Hindlimb muscle (tissue), 1 donor: ENCODE measurements around the gene BAG1. TPM values are rescaled to one million over a fixed set of nuclear protein-coding genes. Genes with fewer than 3 reads are reported as not detected.

Source experiments
- DNase-seq: peaks from one replicate; pipeline ENCODE4 v3.0.0-alpha.2; 2013
- polyA plus RNA-seq: library from polyadenylated mRNA; unstranded; fragments of 120-200 nt; gene quantifications from one replicate; pipeline ENCODE4 v1.2.1, GENCODE V29; 2013; ENCODE audit not compliant: insufficient read length

Gene BAG1
- polyA plus RNA-seq, 1 donor: 96.4 TPM

DNA sequence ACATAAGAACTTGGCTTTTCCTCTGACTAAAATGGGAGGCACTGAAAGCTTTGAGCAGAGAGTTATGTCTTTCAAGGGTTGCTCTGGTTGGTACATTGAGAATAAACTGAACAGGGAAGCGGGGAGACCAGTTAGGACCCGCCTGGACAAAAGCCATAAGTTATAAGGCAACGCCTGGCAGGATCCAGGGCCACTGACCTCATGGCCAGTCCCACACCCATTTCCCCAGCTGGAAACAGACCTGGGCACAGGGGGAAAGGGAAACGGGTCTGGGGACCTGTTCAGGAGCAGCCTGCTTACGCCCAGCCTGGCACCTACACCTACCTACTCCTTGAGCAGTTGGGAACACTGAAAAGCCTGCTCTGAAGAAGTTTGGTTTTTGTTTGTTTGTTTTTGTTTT lies 23.2 kb downstream of the BAG1 start:
- no peak for DNase-seq

DNA sequence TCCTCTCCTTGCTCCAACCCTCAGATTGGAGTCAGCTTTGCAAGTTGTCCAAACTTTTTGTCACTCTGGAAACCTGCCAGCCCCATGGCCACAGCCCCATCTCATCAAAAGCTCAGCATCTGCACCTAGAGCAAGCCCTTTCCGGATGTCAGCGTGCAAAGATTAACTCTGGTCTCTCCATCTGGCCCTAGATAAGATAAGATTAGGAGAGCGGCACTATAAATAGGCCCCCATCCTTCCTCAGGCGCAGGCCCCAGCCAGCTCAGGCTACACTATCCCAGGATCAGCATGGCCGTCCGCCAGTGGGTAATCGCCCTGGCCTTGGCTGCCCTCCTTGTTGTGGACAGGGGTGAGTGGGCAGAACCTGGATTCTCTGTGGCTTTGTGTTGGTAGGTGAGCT lies 24.6 kb downstream of the BAG1 start, which contains the start of gene SPINK4:
Gene SPINK4, plus strand, starts transcription at position 247 of the 400 bp plus-strand sequence. Its CDS starts 42 bp downstream, at position 289.
- no peak for DNase-seq

DNA sequence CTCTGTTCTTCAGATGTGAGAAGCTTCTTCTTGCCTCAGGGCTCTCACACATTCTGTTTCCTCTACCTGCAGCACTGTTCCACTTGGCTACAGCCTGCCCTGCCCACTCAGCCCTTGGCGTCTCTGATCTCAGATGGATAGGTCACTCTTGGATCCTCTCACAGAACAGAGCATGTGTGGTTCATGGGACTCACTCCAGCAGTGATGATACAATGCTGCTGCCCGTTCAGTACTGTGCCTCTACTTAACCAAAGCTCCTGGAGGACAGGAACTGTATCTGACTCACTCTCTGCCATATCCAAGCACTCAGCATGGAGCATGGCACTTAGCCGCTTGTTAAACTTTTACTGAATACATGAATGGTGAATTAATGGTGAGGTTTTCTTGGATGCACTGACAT lies 27.9 kb downstream of the BAG1 start:
- no peak for DNase-seq

DNA sequence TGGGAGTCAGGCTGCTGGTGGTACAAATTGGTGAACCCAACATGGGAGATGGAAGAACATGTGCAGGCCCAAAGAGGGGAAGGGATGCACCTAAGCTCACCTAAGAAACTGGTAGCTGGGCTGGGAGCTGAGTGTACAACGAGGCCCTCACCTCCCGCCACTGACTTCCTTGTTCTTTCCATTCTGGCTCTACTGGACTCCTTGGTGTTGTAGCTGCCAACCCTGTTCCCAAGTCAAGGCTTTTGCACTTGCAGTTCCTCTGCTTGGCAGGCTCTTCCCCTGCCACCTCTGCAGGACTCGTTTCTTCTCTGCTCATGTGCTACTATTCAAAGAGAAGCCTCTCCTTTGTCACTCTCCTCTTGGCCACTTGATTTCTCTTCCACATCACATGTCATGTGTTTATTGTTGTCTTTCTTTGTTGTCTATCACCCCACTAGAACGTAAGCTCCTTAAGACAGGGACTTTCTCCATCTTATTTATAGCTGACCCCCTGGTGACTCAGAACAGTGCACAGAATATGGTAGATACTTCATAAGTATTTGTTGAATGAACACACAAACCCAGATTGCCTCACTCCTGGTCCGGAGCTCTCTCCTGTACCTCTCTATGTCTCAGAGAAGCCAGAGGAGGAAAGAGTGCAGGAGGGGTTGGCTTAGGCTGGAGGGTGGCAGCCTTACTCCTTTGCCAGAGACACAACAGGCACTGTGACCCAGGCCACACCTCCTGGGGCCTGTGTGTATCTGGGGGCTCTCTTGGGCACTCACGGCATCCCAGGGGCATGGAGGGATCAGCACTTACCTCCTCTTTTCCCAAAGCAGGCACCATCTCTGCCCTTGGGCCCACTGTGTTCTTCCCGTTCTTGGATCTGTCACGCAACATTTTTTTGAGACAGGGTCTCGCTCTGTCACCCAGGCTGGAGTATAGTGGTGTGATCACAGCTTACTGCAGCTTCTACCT lies 29.7 kb downstream of the BAG1 start:
- DNase-seq: no peak

DNA sequence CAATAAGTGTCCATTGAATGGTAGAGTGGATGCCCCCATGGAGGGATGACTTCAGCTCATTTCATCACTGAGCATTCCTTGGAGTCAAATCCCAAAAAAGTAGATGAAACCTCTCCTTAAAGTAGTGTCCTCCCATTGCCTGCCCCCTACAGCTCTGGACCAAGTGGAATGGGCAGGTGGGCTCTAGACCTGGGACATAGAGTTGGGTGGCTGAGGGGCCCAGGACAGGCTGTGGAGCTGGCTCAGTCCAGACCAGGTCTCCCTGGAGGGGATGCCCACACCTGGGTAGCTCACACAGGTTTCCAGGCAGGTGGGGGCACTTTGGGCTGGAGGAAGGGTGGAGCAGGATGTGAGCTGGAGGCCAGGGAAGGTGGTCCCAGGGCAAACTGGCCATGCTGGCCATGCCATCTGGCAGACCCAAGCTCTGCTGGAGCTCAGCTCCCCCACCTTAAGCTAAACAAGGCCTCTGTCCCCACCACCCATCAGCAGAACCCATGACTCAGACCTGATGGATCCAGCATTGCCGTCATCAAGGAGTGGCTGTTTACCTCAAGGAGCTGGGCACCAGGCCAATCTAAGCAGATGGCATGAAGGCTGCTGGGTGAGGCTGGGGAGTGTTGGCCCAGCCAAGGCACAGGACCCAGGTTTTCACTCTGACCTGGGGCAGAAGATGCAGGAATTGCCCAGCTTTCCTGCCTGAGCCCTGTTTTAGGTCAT lies 30.7 kb downstream of the BAG1 start:
- DNase-seq: no peak

DNA sequence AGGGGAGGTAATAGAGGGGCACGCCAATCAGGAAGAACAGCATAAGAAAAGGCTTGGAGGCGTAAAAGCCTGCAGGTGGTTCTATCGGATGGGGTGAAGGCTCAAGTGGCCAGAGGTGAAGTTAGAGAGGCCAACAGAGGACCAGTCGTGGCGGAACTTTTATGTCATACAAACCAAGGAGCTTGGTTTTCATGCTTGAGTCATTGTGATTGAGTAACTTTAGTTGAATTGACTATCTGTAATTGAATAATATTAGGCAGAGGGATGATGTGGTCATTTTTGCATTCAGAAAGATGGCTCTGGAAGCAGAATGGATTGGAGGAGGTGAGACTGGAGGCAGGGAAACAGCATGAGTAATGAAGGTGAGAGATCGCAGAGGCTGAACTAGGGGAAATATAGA lies 31.7 kb downstream of the BAG1 start:
- no peak for DNase-seq

DNA sequence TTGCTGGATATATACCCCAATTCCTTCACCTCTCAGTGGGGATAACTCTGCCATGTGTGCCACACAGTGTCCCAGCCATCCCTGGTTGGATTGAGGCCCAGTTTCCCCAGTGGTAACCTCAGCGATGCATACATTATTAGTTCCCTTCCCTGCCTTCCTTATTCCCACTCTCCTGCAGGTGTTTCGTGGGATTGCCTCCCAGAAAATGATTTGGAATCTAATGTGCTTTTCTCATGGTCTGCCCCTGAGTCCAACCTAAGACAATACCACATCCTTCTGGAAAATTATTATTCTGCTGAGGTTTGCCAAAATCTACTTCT lies 32.9 kb downstream of the BAG1 start:
- DNase-seq: no peak

DNA sequence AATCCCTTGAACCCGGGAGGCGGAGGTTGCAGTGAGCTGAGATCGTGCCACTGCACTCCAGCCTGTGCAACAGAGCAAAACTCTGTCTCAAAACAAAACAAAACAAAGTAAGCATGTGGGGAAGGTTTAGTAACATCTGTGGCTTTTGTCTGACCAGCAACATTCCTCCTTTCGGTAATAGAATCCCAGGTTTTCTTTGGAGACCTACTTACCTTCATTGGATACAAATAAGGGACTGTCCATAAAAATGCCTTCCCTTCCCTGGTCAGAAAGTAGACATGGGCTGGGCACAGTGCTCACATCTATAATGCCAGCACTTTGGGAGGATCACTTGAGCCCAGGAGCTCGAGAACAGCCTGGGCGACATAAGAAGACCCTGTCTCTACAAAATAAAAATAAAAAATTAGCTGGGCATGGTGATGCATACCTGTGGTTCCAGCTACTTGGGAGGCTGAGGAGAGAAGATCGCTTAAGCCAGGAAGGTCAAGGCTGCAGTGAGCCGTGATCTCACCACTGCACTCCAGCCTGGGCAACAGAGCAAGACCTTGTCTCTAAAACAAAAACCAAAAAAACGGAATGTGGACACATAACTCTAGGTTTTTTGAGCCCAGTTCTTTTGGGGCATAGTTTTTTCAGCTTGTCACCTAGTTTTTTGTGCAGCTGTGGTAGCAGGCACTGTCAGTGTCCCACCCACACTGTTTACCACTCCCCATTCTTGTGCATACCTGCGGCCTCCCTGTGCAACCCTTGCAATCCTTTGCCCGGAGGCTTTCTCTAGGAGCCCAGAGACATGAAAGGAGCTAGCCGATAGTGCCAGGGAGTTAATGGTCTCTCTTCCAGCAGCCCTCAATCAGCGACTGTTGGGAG lies 33.5 kb downstream of the BAG1 start:
- no peak for DNase-seq

DNA sequence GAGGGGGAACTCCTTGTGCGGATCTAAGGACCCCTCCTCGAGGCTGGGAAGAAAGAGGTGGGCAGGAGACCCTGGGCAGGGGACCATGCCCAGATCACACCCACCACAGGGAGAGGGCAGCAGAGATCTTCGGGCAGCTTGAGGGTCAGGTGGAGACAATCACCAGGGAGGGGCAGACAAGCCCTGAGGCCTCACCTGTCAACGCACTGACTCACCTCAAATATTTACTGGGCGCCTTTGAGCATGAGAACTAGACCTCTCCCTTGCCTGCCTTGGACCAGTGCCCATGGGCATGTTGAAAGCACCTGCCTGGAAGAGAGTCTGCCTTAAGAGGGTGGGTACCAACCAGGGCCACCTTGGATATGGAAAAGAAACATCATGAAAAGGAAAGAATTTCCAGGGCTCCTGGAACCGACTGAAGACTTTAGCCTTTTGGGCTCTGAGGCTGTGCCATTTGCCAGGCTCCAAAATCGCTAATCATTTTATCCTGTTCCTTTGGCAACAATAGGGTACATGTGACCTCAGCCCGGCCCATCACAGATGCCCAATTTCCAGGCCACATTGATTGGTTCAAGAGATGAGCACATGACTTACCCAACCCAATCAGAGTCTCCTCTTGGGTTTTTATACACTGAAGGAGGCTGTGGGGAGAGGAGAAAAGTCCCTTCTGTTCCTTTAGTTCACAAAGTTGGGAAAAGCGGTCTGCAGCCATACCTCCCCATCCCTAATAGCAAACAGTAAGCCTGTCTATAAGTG lies 35.0 kb downstream of the BAG1 start:
- DNase-seq: no peak

DNA sequence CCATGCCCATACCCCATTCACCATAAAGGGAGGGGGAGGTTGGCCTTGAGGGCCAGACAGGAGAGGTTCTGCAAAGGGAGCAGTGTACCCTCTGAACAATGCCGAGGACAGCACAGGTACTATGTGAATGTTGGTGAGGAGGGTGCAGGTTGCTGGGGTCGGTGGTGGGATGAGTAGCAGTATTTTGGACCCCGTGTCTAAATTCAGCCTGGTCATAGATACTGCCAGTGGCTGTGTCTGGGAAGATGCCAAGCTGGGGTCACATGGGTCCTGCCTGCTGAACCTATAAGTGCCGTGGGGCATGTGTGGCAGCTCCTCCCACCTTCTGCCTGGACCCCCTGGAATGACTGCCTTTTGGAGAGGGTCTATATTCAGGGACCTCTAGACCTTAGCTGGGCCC lies 35.9 kb downstream of the BAG1 start:
- no peak for DNase-seq

DNA sequence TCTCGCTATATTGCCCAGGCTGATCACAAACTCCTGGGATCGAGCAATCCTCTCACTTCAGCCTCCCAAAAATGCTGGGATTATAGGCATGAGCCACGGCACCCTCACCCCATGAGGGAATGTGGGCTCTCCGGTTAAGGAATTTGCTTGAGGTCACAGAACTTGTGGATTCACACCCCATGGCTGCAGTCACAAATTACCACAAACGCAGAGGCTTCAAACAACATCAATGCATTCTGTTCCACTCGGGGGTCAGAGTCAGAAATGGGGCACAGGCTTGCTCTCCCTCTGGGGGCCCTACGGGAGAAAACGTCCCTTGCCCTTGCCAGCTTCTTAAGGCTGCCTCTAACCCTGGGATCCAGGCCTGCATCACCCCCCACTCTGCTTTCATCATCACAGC lies 36.8 kb downstream of the BAG1 start:
- DNase-seq: no peak

DNA sequence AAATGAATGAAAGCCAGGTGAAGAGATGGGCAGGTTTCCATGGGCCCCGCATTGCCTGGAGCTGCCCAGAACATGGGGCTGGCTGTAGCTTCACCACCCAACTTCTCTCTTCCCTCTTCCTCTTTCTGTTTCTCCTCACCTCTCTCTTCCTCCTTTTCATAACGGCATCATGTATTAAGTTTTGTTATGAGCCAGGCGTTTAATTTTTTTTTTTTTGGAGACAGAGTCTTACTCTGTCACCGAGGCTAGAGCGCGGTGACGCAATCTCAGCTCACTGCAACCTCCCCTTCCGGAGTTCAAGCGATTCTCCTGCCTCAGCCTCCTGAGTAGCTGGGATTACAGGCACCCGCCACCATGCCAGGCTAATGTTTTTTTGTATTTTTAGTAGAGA lies 37.5 kb downstream of the BAG1 start:
- DNase-seq: no peak

DNA sequence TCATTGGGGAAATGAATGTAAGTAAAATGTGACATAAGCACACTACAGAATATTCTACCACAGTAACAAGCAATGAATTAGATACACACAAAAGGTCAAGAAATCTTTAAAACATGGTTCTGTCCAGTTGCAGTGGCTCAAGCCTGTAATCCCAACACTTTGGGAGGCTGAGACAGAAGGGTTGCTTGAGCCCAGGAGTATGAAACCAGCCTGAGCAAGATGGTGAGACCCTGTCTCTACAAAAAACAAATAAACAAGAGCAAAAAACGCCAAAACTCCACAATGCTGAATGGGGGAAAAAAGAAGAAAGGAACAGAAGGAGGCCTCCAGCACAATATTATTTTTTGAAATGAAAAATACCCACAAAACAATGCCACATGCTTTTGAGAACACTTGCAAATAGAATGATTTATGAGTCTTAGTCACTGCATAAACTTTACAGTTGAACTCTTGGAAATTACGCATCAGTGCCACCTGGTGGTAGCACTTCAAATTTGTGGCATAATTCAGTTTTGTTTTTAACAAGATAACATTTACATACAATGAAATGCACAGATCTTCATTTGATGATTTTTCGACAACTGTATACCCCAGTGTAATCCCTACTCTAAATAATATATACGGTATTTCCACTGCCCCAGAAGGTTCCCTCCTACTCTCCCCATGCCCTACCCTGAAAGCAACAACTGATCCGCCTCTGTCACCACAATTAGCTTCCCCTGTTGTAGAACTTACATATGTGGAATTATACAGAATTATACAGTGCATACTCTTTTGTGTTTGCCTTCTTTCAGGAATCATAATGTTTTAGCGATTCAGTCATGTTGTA lies 39.0 kb downstream of the BAG1 start:
- peak; percentile 78 for DNase-seq

DNA sequence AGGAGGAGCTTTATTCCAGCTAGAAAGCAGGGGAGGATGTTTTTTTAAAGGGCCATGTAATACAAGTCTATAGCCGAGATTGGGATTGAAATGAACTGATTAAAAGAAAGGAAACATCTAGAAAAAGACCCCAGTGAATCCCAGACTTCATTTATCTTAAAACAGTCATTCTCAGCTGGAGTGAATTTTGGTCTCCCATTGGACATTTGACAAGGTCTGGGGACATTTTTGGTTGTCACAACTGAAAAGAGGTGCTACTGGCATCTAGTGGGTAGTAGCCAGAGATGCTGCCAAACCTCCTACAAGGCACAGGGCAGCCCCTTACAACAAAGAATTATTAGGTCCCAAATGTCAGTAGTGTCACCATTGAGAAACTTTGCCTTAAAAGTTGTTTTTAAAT lies 40.8 kb downstream of the BAG1 start:
- DNase-seq: no peak

DNA sequence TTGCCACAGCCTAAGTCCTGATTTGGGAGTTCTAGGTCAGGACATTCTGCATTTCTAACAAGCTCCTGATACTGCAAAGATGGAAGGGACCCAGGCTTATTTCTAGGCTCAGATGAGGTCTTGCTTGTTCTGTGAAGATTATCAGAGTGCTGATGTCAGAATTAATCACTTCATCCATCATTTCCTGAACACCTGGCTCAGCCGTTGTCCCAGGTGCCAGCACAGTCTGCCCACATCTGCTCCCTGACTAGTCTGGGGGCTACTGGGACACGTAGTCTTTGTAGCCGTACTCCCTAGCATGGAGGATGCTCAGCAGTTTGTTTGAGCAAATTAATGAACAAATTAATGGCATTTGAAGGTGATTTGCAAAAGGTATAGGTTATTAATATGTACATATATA lies 42.5 kb downstream of the BAG1 start:
- DNase-seq: no peak

DNA sequence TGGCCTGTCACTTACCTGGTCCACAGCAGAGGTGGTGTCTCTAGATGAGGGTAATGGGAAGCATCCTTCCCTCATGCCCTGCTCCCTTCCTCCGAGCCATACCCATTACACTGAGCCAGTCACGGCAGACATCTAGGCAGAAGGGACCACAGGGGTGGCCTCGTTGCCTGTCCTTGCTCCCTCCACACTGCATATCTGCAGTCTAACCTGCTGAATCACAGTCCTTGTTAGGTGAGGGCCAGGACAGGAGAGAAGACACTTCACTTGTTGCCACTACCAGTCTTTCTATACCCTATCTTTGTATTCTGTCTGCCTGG lies 43.0 kb downstream of the BAG1 start:
- no peak for DNase-seq

DNA sequence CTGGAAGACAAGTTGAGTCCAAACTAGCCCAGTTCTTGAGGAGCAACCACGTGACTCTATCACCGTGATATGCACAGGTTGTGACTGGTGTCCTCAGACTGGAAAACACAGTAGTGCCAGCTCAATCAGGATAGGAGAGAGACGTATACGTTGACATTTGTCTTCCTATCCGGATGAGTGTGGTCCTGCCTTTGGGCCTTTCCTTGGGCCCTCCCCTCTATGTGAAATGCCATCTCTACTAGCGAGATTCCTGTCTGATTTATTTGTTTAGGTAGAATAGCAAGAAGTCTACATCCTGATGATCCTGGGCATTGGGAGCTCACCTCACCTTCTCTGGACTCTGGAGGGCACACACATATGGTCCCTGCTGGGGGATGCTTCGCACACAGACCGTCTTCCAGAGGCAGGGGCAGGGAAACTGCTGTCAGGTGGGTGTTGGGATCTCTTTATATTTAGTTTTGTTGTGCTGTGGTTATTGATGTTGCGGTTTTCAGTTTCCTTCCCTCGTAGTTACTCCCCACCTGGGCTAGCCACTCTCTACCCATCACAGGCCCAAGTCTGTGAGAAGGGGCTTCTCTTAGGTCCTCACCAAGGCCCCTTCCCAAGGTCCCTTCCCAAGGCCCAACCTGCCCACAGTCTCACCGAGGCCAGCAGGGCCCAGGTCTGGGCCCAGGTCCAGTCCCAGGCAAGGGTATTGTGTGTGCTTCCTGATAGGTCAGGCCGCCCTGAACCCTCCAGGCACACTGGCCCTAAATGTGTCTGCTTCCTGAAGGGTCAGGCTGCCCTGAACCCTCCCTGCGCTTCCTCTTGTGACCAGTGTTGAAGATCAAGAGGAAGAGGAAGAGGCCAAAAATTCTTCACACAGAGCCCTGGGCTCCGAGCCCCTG lies 43.6 kb downstream of the BAG1 start:
- no peak for DNase-seq

DNA sequence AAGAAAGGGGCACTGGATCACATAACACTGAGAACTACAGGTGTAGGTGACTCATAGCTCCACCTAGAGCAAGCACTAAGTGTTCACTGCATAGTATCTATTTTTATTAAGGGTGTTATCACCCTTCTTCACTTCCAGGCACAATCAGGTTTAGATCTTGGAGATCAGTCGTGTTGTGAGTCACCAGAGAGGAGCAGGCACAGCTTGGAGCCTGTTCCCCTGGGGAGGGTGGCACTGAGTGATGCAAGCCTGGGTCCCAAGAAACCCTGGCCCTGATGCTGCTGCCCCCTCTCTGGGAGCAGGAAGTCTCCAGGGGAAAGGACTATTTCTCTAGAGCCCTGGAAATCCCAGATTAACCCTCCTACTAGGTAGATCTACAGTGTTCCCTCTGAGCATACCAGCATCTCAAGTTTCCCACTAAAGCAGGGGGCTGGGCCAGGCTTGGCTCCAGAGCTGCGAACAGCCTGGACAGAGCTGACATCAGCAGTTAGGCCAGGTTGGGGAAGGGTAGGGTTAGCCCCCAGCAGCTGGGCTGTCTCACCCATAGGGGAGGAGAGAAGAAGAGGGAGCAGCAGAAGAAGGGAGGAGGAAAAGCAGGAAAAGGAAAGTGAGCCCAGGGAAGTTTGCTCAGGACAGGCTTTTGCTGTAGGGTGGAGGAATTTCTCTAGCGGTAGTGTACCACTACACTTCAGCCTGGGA lies 52.7 kb downstream of the BAG1 start:
- no peak for DNase-seq

DNA sequence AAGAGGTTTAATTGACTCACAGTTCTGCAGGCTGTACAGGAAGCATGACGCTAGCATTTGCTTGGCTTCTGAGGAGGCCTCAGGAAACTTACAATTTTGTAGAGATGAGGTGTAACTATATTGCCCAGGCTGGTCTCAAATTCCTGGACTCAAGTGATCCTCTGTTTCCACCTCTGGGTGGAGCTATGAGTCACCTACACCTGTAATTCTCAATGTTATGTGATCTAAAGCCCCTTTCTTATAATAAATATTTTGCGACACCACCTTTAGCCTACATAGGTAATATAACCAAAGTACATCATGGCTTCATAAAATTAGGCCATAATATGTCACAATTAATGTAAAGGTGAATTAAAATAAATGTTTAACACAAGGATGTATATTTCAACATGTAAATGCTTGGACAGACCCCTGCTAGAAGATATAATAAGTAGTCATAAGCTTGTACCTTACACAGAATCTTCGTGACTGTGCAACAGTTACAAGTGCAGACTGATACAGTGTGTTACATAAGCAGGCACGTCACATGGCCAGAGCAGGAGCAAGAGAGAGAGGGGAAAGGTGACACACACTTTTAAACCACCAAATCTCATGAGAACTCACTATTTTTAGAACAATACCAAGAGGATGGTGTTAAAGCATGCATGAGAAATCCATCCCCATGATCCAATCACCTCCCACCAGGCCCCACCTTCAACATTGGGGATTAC lies 54.3 kb downstream of the BAG1 start:
- no peak for DNase-seq
